Cardiac ventricle fibroblast (primary cell): ENCODE results near the gene POTEB. TPM values are rescaled to one million over a fixed set of nuclear protein-coding genes. Genes with fewer than 3 reads are reported as not detected.

ENCODE experiments used
- total RNA-seq: library from RNA; depleted of rRNA; stranded (reverse); fragments of >200 nt; gene quantifications from 2 replicates; pipeline ENCODE4 v1.2.3, GENCODE V29; 2015

POTEB gene
- total RNA-seq, result not detected in 2 replicates

DNA sequence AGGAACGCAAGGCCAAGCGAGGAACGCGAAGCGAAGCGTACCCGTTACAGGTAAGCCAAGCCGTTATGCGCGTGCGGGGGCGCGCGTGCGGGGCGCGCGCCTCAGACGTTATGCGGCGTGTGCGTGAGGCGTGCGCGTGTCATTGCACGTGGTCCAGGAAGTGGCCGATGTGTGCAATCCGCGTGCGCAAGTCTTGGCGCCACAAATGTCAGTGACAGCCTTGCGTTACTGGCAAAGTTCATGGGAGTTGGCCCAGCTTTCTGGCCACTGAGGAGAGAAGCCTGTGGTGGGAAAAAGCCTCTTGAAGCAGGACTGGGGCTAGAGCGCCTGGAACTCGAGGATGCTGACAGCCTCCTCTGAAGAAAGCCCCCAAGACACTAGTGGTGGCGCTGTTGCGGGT is at the start of gene POTEB:
POTEB (minus strand) TSS at position 101 of the 400 bp plus-strand sequence. CDS start 489 bp downstream, outside the sequence.

Other genes starting within 250 kb of the POTEB start
- gene OR4M2, start 202.8 kb upstream of the POTEB start, total RNA-seq, result not detected in 2 replicates